ENCODE measurements around the gene CYP2E1.

GRCh38 chr10:133564816-133565215, 37.7 kb downstream of the CYP2E1 start:
- TF ChIP-seq POLR2A (IDR thresholded peaks at IDR 0.05) (no peak), CTCF (IDR thresholded peaks at IDR 0.05) (no peak)
